Measurements from ENCODE around the gene SPATA25.
A peak's percentile ranks its signal among the peaks of the same experiment; 100 is the strongest.
"Not testable (repeated sequence)": the region's sequence is repeated elsewhere in the genome, so short reads cannot be mapped to it uniquely, and the experiment has no call there.

Gene SPATA25

DNA sequence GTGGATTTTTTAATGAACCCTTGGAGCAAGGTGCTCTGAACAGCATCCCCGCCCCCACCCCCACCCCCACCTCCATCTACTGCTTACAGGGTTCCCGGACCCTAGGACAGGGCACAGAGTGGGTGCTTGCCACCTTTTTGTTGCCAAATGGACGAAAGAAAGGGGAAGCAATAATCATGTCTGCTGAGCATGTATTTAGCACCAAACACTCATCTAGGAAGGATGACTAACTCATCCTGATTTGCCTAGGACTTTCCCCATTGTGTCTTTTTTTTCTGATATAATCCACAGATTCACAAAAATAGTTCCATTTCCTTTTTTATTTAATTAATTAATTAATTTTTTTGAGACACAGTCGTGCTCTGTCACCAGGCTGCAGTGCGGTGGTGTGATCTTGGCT lies 25.7 kb upstream of the SPATA25 start:
- DNase-seq: no peak

DNA sequence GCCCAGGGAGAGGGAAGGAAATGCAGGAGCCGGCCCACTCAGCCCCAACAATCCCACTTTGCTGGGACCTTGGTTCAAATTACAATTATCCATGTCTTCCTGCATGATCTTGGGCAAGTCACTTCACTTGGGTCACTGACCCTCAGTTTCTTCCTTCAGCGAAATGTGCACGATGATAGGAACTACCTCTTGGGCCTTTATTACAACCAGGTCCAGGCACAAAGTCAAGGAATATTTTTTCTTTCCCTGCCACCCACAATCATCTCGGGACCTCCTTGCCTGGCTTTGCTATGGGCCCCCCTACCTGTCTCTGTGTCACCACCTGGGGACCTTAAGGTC lies 24.9 kb upstream of the SPATA25 start:
- no peak for DNase-seq

DNA sequence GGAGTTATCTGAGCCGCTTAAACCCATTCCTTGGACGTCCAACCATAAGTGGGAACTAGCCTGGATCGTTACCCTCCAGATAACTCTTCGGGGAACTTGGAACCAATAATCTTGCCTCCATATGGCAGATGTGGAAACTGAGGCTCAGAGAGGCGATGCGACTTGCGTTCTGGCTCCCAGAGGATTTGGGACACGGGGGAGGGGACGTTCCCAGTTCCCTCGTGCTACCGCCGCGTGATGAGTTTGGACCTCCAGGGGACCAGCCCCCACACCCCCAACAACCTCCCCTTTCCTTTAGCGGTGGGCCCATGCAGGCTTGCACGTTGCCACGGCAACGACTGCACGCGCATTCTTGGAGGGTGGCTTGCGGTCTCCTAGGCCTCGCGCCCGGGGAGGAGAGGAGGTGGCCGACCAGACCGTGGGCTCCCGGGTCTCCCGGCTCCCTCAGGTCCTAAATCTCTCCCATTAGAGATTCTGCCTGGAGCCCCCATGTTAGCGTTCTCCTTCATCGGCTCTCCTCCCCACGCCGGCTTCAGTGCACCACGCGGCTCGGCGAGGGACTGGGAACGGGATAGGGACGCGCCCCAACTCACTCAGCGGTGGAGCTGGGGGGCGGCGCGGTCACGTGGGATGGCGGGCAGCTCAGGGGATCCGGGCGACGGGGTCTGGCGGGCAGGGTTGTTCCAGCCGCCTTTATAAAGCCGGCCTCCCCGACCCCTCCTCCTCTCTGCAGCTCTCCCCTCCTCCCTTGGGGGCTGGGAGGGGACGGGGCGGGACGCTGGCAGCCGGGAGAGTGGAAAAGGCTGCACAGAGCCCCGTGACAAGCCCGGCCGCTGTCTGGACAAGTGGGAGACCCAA lies 24.3 kb upstream of the SPATA25 start, which contains the start of gene PLTP:
PLTP (minus strand) TSS at position 670 of the 858 bp plus-strand sequence. CDS start 703 bp downstream, outside the sequence.
- peak; percentile 20 for DNase-seq

DNA sequence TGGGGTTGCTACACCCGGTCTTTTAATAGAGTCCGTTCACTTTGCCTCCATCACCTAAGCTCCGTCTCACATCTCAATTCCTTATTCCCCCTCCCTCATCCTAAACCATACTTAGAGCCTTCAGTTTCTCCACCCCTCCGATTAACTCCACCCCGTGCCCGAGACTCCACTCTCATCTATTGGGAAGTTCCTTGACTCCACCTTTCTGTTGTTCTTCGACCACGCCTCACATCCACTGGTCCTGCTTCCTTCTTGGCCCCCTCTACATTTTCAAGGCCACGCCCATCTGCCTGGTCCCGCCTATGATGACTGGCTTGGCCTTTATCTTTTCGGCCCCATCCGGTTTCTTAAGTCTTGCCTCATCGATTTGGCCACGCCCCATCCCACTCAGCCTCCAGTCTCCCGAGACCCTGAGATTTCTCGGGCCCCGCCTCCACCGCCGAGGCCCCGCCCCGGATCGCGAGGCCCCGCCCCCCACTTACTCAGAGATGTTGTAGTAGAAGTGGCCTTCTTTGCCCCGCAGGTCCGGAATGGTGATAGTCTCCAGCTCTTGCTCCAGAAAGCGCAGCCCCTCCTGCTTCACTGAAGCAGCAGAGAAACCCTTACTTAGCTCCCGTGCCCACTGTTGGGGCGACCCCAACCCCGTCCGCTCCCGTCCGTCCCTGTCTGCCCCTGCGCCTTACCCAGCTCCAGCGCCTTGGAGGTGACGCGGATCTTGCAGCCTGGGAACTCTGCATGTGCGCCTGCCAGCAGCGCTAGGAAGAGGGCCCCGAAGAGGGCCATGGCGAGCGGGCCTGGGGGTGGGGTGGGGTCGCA lies 23.5 kb upstream of the SPATA25 start:
- peak; percentile 74 for DNase-seq

DNA sequence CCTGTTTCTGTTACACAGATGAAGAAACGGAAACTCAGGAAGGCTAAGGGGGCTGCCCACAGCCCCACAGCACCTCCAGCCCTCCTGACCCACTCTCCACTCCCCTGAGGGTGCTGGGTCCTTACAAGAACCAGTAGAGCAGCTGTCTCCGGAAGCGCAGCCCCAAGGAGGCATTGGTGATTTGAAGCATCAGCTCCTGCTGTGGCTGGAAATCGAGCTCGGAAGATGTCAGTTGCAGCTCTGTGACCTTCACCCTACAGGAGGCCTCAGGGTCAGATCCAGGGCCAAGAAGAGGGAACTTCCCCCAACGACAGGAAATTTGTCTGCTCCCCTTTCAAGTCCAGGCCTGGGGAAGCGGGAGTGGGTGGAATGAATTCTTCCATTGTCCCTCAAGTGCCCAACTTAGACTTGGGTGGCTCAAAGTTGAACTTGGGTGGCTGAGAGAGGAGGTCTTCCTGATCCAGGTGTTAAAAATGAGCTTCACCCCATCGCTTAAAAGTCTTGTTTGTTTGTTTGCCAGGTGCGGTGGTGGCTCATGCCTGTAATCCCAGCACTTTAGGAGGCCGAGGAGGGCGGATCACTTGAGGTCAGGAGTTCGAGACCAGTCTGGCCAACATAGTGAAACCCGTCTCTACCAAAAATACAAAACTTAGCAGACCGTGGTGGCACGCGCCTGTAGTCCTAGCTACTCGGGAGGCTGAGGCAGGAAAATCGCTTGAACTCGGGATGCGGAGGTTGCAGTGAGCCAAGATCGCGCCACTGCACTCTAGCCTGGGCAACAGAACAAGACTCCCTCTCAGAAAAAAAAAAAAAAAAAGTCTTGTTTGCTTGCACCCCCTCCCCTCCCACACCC lies 22.6 kb upstream of the SPATA25 start:
- no peak for DNase-seq

DNA sequence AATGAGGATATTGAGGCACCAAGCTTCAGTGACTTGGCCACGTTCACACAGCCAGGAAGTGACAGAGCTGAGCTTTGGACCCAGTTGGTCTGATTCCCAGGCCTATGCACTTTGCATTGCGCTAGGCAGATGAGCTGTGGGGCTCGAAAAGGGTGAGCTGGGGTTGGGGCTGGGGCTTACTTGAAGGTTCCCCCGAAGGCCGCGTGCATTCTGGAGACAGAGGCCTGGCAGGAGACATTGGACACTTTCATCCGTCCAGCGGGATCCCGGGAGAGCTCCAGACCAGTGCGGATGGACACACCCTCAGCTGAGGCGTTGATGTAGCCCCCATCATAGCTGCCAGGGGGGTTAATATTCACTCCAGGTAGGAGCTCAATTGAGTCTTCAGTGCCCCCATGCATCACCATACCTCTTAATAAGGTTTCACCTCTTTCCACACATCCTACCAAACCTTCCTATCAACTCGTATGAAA lies 21.9 kb upstream of the SPATA25 start:
- DNase-seq: no peak

DNA sequence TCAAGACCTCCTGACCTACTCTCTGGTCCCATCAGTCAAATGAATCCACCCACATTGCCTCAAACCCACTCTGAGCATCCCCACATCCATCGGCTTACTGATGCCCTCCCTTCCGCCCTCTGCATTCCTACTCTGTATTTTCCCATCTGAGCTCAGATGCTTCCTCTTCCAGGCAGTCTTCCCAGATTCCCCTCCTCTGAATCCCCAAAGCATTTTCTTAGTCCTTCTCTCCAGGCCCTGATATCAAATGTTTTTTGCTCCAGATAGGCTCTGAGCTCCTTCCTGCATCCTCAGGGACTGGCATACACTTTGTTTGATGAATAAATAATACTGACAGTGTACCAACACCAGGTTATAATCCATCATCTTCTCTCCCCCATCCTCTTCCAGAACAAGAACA lies 20.7 kb upstream of the SPATA25 start:
- DNase-seq: no peak

DNA sequence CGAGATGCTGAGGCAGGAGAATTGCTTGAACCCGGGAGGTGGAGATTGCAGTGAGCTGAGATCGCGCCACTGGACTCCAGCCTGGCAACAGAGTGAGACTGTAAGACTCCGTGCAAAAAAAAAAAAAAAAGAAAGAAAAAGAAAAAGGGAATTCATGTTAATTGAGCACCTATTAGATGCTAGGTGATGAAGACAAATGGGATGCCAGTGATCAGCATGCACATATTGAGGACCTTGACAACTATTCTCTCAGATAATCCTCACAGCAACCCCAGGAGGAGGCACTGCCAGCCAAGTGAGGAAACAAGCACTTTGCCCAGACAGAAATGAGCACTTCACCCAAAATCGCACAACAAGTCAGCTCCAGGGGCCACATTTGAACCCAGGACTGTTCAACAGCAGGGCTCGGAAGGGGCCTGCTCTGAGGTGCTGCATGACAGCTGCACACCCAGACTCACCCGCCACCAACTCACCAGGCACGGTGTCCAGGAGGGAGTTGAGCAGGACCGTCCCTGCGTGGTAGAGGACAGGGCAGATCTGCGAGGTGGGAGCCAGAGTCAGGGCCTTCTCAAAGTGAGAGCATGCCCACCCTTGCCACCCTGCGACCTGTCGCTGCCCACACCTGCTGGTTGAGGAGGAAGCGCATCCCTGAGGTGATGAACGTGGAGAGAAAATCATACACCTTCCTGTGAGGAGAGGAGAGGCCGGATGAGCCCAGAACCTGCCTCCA lies 20.0 kb upstream of the SPATA25 start:
- DNase-seq: no peak

DNA sequence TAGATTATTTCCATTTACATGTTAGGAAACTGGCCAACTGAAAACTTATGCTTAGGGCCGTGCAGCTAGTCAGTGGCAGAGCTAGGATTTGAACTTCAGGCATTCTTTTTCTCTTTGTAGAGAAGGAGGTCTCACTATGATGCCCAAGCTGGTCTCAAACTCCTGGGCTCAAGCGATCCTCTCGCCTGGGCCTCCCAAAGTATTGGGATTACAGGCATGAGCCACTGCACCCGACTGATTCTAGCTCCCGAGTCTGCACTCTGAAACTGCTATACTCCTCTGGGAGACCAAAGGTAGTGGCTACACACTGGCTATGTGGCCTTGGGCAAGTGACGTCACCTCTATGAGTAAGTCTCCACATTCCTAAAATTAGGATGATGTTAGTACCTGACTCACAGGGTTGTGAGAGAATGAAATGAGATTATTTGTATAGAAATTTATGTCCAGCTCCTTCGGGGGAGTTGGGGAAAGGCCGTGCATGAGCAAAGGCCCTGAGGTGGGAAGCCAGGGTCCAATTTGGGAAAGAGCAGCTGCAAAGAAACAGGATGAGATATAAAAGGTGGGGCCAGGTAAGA lies 18.2 kb upstream of the SPATA25 start:
- DNase-seq: no peak

DNA sequence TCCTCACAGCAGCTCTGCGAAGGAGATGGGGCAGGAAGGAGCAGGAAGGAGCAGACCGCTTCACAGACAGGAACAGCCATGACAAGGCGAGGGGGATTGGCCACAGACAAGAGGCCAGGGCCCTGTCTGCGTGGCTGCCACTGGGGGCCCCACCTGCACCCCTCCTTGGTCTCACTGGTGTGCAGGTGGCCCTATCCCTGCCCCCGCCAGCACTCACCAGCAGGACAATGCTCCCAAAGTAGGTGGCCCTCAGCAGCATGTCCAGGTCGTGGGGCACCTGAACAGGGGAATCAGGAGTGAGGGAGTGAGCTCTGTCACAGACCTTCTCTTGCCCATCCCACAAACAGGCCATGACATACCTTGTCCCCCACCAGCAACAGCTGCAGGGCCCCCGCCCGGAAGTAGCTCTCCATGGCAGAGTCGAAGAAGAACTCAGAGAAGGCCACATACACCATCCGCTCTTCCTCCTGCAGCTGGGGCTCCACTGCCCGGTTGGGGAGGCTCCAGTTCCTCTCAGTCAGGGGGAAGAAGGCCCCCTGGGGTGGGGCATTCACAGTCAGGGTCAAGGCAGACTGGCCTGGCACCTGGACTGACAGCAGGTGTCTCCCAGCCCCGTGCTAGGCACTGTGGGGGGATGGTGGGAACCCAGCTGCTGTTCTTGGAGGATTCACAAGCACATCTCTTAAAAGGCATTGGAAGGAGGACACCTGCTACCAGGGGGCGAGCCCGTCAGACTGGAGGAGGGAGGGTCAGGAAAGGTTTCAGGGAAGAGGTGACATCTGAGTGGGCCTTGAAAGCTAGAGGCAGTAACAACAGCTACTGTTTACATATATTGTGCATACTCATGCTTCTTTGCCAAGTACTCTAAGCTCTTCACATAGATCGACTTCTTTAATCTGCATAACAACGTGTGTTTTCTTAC lies 17.4 kb upstream of the SPATA25 start:
- no peak for DNase-seq

DNA sequence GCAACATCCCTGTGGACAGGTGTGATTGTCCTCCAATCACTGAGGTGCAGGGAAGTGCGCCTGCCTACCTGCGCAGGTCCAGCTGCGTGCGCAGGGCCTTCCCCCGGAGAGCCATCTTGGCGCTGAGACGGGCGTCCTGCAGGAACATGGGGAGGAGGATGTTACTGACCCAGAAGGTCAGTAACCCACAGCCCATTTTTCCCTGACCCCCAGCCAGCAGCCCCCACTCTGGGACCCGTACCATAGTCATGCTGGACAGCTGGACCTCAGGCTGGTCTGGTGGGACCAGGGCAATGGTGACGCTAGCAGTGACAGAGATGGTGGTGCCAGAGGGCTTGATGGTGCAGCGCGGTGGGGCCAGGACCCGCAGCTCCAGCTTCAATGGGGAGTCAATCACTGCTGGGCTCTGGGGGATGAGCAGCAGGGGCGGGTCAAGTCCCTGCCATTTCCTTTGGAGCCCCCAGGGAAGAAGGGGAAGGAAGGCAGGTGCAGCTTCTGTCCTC lies 14.8 kb upstream of the SPATA25 start:
- DNase-seq: no peak

DNA sequence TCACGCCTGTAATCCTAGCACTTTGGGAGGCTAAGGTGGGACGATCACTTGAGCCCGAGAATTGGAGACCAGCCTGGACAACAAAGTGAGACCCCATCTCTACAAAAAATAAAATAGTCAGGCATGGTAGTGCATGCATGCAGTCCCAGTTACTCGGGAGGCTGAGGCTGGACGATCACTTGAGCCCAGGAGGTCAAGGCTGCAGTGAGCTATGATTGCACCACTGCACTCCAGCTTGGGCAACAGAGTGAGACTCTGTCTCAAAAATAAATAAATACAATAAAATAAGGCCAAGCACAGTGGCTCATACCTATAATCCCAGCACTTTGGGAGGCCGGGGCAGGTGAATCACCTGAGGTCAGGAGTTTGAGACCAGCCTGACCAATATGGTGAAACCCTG lies 13.9 kb upstream of the SPATA25 start:
- DNase-seq: not testable (repeated sequence)

DNA sequence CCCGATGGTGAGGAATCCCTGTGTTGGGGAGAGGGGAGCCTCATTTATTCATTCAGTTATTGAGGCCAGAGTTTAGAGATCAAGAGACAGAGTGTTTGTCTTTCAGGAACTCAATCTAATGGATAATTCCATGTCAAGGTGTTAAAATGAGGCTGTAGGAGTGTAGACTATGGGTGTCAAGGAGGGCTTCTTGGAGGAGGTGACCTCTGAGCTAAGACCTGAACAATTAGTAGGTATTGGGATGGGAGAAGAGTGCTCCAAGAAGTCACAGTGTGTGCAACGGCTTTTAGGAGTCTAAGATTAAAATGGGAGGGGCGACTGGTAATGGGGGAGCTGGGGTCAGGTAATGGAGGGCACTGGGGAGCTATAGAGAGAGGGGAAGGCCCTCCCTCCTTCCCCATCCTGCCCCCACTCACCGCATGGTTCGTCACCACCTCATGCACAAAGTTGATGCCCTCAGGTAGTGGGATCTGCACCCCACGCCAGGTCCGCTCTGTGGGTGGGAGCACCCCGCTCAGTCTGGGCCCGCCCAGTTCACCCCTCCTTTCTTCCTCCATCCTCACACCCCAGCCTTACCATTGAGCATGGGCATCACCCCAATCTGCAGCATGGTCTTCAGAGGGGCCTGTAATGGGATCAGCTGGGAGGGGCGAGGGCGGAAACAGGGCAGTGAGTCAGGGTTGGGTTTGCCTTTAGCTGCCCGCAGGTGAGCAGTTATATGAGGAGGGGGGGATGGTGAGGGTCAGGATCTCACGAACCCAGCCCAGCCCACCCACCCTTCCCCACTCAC lies 11.8 kb upstream of the SPATA25 start:
- DNase-seq: no peak

DNA sequence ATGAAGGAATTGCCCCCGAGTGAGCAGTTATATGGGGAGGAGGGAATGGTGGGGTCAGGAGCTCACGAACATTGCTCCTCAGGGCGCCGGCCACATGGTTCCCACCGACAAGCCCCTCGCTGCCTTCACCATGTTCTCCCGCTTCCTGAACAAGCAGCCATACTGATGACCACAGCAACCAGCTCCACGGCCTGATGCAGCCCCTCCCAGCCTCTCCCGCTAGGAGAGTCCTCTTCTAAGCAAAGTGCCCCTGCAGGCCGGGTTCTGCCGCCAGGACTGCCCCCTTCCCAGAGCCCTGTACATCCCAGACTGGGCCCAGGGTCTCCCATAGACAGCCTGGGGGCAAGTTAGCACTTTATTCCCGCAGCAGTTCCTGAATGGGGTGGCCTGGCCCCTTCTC lies 10.9 kb upstream of the SPATA25 start:
- DNase-seq: no peak

DNA sequence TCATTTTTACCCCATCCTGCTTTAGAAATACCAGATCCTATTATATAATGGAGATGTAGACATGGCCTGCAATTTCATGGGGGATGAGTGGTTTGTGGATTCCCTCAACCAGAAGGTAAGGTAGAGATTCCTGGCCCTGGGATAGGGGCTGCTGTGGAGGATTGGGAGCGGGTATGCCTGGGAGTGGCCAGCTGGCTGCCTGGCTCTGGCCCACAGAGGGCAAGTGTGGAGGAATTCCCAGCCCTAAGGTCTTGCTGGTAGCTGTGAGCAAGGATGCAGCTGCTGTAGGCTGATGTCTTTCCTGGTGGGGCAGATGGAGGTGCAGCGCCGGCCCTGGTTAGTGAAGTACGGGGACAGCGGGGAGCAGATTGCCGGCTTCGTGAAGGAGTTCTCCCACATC lies 10.3 kb upstream of the SPATA25 start:
- no peak for DNase-seq

DNA sequence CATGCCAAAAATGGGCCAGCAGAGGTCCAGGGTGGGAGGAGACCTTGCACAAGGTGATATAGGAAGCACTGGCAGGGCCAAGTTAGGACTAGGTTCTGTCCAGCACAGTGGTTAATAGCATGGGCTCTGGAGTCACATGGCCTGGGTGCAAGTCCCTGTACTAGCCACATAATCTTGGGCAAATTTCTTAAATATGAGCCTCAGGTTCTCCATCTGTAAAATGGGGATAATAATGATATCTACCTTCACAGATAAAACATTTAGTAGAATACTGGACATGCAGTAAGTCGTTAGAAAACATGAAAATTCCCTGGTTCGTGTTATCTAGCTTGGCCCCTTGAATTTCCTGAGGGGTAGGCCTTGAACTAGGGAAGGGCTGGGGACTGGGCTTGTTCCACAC lies 9.9 kb upstream of the SPATA25 start:
- DNase-seq: no peak

DNA sequence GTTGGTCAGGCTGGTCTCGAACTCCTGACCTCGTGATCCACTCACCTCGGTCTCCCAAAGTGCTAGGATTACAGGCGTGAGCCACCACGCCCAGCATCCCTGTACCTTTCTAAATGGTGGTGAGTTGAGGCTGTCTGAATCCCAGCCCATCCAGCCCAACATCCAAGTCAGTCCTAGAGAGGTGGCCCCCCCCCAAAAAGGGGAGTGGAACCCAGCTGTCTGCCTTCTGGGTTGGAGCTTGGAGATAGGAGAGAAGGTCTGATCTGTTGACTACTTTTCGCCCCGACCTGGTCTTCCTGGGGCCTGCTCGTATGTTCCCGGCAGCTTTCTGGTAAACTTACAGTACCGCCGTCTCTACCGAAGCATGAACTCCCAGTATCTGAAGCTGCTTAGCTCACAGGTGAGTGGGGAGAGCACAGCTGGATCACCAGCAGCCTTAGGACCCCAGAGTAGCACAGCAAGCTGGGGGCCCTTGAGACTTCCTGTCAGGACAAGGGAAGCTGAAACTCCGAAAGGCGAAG lies 9.3 kb upstream of the SPATA25 start:
- no peak for DNase-seq

DNA sequence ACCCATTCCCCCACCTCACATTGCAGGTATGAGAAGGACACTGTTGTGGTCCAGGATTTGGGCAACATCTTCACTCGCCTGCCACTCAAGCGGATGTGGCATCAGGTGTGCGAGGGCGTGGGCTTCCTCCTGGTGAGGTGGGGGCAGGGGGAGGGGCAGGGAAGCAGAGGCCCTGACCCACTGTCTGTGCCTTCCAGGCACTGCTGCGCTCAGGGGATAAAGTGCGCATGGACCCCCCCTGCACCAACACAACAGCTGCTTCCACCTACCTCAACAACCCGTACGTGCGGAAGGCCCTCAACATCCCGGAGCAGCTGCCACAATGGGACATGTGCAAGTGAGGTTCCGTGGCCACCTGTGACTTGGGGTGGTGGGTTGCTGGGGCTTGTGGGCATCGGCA lies 7.4 kb upstream of the SPATA25 start:
- DNase-seq: no peak

DNA sequence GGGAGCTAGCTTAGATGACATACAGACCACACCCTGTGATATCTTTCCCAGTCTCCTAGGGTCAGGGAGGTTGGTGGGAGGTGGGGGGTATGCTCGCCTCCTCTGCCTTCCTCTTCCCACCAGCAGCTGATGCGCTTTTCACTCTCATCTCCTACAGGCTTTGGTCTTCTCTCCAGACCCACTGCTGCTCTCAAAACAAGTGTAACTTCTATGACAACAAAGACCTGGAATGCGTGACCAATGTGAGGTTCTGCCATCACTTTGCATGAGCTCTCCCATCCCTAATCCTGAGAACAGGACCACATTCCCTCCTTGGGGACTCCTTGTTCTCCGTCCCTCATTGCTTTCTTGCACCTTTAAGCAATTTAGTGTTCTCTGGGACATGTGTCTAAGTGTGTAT lies 6.4 kb upstream of the SPATA25 start:
- DNase-seq: no peak

Measured in T-helper 9 cell (primary cell).